ENCODE data around the gene RRP15.

GRCh38 chr1:218317061-218317460 is 32.0 kb downstream of the RRP15 start:
- TF ChIP-seq, protein P1, sequence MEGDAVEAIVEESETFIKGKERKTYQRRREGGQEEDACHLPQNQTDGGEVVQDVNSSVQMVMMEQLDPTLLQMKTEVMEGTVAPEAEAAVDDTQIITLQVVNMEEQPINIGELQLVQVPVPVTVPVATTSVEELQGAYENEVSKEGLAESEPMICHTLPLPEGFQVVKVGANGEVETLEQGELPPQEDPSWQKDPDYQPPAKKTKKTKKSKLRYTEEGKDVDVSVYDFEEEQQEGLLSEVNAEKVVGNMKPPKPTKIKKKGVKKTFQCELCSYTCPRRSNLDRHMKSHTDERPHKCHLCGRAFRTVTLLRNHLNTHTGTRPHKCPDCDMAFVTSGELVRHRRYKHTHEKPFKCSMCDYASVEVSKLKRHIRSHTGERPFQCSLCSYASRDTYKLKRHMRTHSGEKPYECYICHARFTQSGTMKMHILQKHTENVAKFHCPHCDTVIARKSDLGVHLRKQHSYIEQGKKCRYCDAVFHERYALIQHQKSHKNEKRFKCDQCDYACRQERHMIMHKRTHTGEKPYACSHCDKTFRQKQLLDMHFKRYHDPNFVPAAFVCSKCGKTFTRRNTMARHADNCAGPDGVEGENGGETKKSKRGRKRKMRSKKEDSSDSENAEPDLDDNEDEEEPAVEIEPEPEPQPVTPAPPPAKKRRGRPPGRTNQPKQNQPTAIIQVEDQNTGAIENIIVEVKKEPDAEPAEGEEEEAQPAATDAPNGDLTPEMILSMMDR (IDR thresholded peaks at IDR 0.05) = no peak
- no peak for TF ChIP-seq POLR2A (IDR thresholded peaks at IDR 0.05)
- no peak for TF ChIP-seq EP300 (IDR thresholded peaks at IDR 0.05; ENCODE audit: low read depth)
- no peak for TF ChIP-seq POLR2AphosphoS5 (IDR thresholded peaks at IDR 0.05)

All from transverse colon (tissue), 4 donors.